SK-N-SH treated with all-trans-retinoic acid at 6 μM for 48 hours (cell line): ENCODE results near the gene ARSG.

ENCODE experiments used
- ATAC-seq: fragments of 200-7000 bp; cut with Tn5 transposase; 3 replicates; pipeline ENCODE4 v1.9.1; 2020; ENCODE audit warnings: mild to moderate bottlenecking, moderate library complexity
- ARNTL ChIP-seq: fragments of 450-650 bp; formaldehyde crosslinking; IDR thresholded peaks from 2 replicates; pipeline ENCODE4 v1.5.0; 2020; ENCODE audit warnings: low read depth, mild to moderate bottlenecking, moderate library complexity, borderline replicate concordance
- BACH2 ChIP-seq: fragments of 250-450 bp; sonication (Bioruptor Pico); IDR thresholded peaks from 2 replicates; pipeline ENCODE4 v1.9.0; 2021; ENCODE audit warnings: mild to moderate bottlenecking, borderline replicate concordance
- CREB5 ChIP-seq: fragments of 250-450 bp; sonication (Bioruptor Pico); IDR thresholded peaks from 2 replicates; pipeline ENCODE4 v1.5.1; 2020; ENCODE audit warnings: low read depth, mild to moderate bottlenecking, moderate library complexity
- CSDC2 ChIP-seq: fragments of 250-450 bp; sonication (Bioruptor Pico); IDR thresholded peaks from 2 replicates; pipeline ENCODE4 v1.5.0; 2020; ENCODE audit warnings: mild to moderate bottlenecking, moderate library complexity
- ESRRG ChIP-seq: fragments of 250-450 bp; sonication (Bioruptor Pico); IDR thresholded peaks from 2 replicates; pipeline ENCODE4 v1.6.1; 2021; ENCODE audit warnings: mild to moderate bottlenecking
- GLIS3 ChIP-seq: fragments of 250-450 bp; sonication (Bioruptor Pico); IDR thresholded peaks from 2 replicates; pipeline ENCODE4 v1.5.0; 2020; ENCODE audit warnings: mild to moderate bottlenecking, moderate library complexity
- ISL1 ChIP-seq: fragments of 250-450 bp; sonication (Bioruptor Pico); IDR thresholded peaks from 2 replicates; pipeline ENCODE4 v2.1.2; 2022; ENCODE audit warnings: mild to moderate bottlenecking, moderate library complexity
- OSR1 ChIP-seq: fragments of 250-450 bp; sonication (Bioruptor Pico); IDR thresholded peaks from 2 replicates; pipeline ENCODE4 v1.8.0; 2022; ENCODE audit warnings: moderate library complexity, mild to moderate bottlenecking, inconsistent platforms
- PATZ1 ChIP-seq: fragments of 250-450 bp; sonication (Bioruptor Pico); IDR thresholded peaks from 2 replicates; pipeline ENCODE4 v1.8.0; 2020; ENCODE audit warnings: mild to moderate bottlenecking, moderate library complexity, borderline replicate concordance
- PPARA ChIP-seq: fragments of 250-450 bp; sonication (Bioruptor Pico); IDR thresholded peaks from 2 replicates; pipeline ENCODE4 v1.5.0; 2020; ENCODE audit warnings: mild to moderate bottlenecking, borderline replicate concordance
- RARB ChIP-seq: fragments of 250-450 bp; sonication (Bioruptor Pico); IDR thresholded peaks from 2 replicates; pipeline ENCODE4 v1.8.0; 2021; ENCODE audit warnings: mild to moderate bottlenecking, moderate library complexity
- SNAI2 ChIP-seq: fragments of 250-450 bp; sonication (Bioruptor Pico); IDR thresholded peaks from 2 replicates; pipeline ENCODE4 v1.5.0; 2020; ENCODE audit warnings: mild to moderate bottlenecking, moderate library complexity
- TCF4 ChIP-seq: fragments of 250-450 bp; sonication (Bioruptor Pico); IDR thresholded peaks from 2 replicates; pipeline ENCODE4 v1.8.0; 2021; ENCODE audit warnings: mild to moderate bottlenecking, moderate library complexity, borderline replicate concordance
- TOX ChIP-seq: fragments of 250-450 bp; sonication (Bioruptor Pico); IDR thresholded peaks from 2 replicates; pipeline ENCODE4 v1.8.0; 2021; ENCODE audit warnings: mild to moderate bottlenecking, moderate library complexity, borderline replicate concordance
- TSHZ2 ChIP-seq: fragments of 250-450 bp; sonication (Bioruptor Pico); IDR thresholded peaks from 2 replicates; pipeline ENCODE4 v1.5.0; 2020; ENCODE audit warnings: mild to moderate bottlenecking, moderate library complexity
- ZFP3 ChIP-seq: fragments of 250-450 bp; sonication (Bioruptor Pico); IDR thresholded peaks from 2 replicates; pipeline ENCODE4 v1.5.0; 2020; ENCODE audit warnings: mild to moderate bottlenecking, moderate library complexity
- ZFP30 ChIP-seq: fragments of 450-650 bp; formaldehyde crosslinking; IDR thresholded peaks from 2 replicates; pipeline ENCODE4 v1.5.0; 2022; ENCODE audit warnings: mild to moderate bottlenecking, moderate library complexity
- ZNF565 ChIP-seq: fragments of 450-650 bp; formaldehyde crosslinking; conservative IDR thresholded peaks from 2 replicates; pipeline ENCODE4 v1.5.0; 2020; ENCODE audit warnings: low read depth, mild to moderate bottlenecking, moderate library complexity
- ZNF8 ChIP-seq: fragments of 450-650 bp; formaldehyde crosslinking; IDR thresholded peaks from 2 replicates; pipeline ENCODE4 v1.5.0; 2020; ENCODE audit warnings: mild to moderate bottlenecking, moderate library complexity
- TF ChIP-seq, protein P1 (sequence below): fragments of 250-450 bp; sonication (Bioruptor Pico); IDR thresholded peaks from 2 replicates; pipeline ENCODE4 v1.8.0; 2021; ENCODE audit warnings: low read depth, mild to moderate bottlenecking, moderate library complexity, borderline replicate concordance

The ARSG gene

GRCh38 chr17:68399638-68400403, 108.5 kb downstream of the ARSG start:
- peak; percentile 19; the same call in 1 of the 3 replicates for ATAC-seq
- TF ChIP-seq RARB (CRISPR knock-in tag) (no peak), ZNF8 (CRISPR knock-in tag) (no peak), ISL1 (CRISPR knock-in tag) (no peak), ZFP30 (CRISPR knock-in tag) (no peak)

GRCh38 chr17:68400404-68400735, 109.1 kb downstream of the ARSG start:
- no peak for ATAC-seq
- TF ChIP-seq ZFP30 (CRISPR knock-in tag), result no peak
- no peak for TF ChIP-seq BACH2
- no peak for TF ChIP-seq CSDC2 (CRISPR knock-in tag)
- TF ChIP-seq OSR1 (CRISPR knock-in tag), result no peak
- no peak for TF ChIP-seq CREB5 (CRISPR knock-in tag)
- no peak for TF ChIP-seq ARNTL (CRISPR knock-in tag)
- TF ChIP-seq PATZ1, result no peak
- TF ChIP-seq PPARA (CRISPR knock-in tag), result no peak
- no peak for TF ChIP-seq RARB (CRISPR knock-in tag)
- no peak for TF ChIP-seq GLIS3
- TF ChIP-seq ZNF565 (CRISPR knock-in tag), result no peak

GRCh38 chr17:68401288-68401687, 110.0 kb downstream of the ARSG start:
- no peak for ATAC-seq
- TF ChIP-seq TOX (CRISPR knock-in tag) (no peak), ZNF565 (CRISPR knock-in tag) (no peak), ZNF8 (CRISPR knock-in tag) (no peak), TSHZ2 (CRISPR knock-in tag) (no peak), TCF4 (no peak)
- TF ChIP-seq, all 23 proteins: peak for 0

DNA sequence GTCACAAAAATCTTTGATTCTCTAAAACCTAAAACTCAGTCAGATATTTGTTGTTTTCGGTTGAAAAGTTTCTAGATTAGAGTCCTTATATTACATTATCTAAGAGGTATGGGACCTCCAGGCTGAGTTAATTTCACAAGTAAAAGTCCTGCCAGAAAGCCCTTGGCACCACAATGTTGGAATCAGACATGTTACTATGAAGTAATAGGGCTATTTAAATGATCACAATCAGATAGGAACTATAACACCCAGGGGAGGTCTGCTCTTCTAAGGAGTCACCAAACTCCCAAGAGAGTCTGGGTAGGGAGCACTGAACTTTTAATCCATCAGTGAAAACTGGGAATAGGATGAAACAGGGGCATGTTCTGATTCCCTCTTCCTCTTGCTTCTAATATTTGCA, 111.8 kb downstream of the ARSG start:
- no peak for ATAC-seq

More for the DNA sequence above, 111.8 kb downstream of the ARSG start:
- TF ChIP-seq, protein P1, sequence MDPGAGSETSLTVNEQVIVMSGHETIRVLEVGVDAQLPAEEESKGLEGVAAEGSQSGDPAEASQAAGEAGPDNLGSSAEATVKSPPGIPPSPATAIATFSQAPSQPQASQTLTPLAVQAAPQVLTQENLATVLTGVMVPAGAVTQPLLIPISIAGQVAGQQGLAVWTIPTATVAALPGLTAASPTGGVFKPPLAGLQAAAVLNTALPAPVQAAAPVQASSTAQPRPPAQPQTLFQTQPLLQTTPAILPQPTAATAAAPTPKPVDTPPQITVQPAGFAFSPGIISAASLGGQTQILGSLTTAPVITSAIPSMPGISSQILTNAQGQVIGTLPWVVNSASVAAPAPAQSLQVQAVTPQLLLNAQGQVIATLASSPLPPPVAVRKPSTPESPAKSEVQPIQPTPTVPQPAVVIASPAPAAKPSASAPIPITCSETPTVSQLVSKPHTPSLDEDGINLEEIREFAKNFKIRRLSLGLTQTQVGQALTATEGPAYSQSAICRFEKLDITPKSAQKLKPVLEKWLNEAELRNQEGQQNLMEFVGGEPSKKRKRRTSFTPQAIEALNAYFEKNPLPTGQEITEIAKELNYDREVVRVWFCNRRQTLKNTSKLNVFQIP (CRISPR knock-in tag), result no peak
- TF ChIP-seq PATZ1 (no peak), ZNF8 (CRISPR knock-in tag) (no peak), ARNTL (CRISPR knock-in tag) (no peak), RARB (CRISPR knock-in tag) (no peak), BACH2 (no peak), SNAI2 (no peak), ESRRG (CRISPR knock-in tag) (no peak), GLIS3 (no peak), TCF4 (no peak), ZFP3 (CRISPR knock-in tag) (no peak), CREB5 (CRISPR knock-in tag) (no peak), OSR1 (CRISPR knock-in tag) (no peak), ZFP30 (CRISPR knock-in tag) (no peak)
